GM20431 (cell line): ENCODE results near the gene SEBOX.
"Not testable (repeated sequence)": the region's sequence is repeated elsewhere in the genome, so short reads cannot be mapped to it uniquely, and the experiment has no call there.

Source experiments
- in situ Hi-C: fragments of 300-500 bp; cut with MseI, MboI; formaldehyde crosslinking; loops from one replicate; pipeline ENCODE4 v1.15.0; 2020; ENCODE audit warnings: low sequenced_read_pairs; ENCODE audit not compliant: unreplicated experiment

Gene SEBOX

DNA sequence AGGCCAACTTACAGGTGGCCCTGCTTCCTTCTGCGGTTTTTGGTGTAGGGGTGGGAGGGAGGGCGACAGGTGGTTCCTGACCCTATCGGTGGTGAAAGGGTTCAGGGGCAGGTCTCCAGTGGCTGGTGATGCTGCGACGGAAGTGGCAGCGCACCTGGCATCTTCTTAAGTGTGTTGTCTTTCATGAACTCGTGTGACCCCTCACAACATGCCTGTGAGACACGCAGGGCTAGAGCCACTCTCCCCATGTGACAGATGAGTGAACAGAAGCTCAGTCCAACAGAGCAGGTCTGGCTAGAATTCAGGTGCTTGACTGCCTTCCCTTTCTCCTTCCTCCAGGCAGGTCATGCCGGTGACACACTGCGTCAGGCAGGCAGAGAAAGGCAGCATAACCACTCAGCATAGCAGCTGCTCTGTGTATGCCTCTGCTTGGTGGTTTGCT is 21.5 kb downstream of the SEBOX start:
- in situ Hi-C loops = no loop called here

GRCh38 chr17:28342313-28342712 is 22.7 kb downstream of the SEBOX start:
- in situ Hi-C loops = no loop called here

DNA sequence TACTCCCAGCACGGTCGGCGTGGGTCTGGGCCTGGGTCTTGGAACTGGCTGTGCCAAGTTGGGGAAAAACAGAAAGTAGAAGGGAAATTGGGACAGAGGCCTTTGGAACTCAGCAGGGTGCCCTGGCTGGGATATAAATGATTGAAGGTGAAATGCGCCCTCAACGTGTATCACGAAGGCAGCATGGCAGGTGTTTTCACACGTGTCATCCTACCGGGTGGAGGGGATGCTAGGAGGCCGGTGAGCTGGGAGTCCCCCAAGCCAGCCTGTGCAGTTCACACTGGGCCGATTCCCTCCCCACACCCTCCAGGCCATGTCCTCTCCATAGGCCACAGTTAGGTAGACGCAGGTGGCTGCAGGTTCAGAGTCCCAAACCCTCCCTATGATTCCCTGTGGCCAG is 23.5 kb downstream of the SEBOX start:
- in situ Hi-C loops = no loop called here

- in situ Hi-C loops = no loop called here
These were observed 24.6 kb downstream of the SEBOX start for GRCh38 chr17:28340374-28340773.

GRCh38 chr17:28339431-28339830 is 25.6 kb downstream of the SEBOX start:
- in situ Hi-C loops = no loop called here

- in situ Hi-C loops = not testable (repeated sequence)
These were observed 26.2 kb downstream of the SEBOX start for GRCh38 chr17:28338769-28339212.

DNA sequence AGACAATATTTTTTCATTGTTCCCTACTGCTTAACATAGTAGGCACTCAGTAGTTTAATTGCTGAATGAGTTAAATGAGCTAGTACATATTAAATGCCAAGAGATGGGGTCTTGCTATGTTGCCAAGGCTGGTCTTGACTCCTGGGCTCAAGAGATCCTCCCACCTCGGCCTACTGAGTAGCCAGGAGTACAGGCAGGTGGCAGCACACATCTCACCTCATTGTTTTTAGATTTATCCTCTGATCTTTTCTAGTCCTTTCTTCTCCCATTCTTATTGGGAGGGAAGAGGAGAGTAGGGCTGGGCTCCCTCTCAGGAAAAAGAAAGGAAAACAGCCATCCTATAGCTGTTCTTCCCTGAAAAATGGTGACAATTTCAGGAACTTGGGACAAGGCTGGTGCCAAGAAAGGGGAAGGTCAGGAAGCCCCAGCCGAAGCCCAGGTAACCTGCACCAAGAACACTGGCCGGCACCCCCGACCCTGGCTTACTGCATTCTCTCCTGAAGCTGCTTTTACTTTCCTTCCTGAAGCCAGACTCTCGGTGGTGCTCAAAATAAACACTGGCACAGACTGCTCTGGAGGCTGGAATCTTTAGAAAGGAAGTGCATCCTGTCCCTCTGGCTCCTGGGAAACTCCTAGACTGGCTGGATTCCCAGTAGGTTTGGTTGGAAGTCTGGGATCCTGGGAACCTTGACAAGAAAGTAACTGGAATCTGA is 26.8 kb downstream of the SEBOX start:
- in situ Hi-C loops = no loop called here

- in situ Hi-C loops = no loop called here
These were observed 28.8 kb downstream of the SEBOX start for GRCh38 chr17:28335959-28336871.

GRCh38 chr17:28335201-28335958 is 29.6 kb downstream of the SEBOX start, which contains the start of the genes IFT20 and TNFAIP1:
Gene IFT20, minus strand, starts transcription at chr17:28335472. Its CDS starts 3,487 bp downstream, at chr17:28331985.
Gene TNFAIP1, plus strand, starts transcription at chr17:28335761. Its CDS starts 3,761 bp downstream, at chr17:28339522.
- in situ Hi-C loops = no loop called here

DNA sequence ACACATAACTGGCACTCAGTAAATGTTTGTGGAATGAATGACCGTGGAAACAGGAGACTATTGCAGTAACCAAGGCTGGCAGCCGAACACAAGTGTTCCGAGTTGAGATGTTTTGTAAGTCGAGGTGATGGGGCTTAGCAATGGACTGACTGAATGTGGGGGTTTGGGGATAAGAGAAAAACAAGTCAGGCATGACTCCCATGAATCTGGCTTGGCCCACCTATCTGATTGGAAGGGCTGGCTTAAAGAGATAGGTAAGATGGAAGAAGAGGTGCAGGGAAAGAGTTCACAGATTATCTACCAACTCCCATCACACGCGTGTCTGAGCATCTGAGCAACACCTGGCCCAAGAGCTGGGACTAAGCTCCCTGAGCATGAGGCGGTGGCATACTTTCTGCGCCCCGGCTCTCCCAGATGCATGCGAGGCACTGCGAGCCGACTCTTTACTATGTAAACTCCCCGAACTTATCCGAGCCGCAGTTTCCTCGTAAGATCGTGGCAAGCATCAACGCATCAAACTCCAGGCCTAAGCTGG is 30.3 kb downstream of the SEBOX start:
- in situ Hi-C loops = no loop called here

GRCh38 chr17:28334171-28334570 is 30.8 kb downstream of the SEBOX start:
- in situ Hi-C loops = no loop called here

- in situ Hi-C loops = no loop called here
These were observed 31.8 kb downstream of the SEBOX start for GRCh38 chr17:28333083-28333746.

DNA sequence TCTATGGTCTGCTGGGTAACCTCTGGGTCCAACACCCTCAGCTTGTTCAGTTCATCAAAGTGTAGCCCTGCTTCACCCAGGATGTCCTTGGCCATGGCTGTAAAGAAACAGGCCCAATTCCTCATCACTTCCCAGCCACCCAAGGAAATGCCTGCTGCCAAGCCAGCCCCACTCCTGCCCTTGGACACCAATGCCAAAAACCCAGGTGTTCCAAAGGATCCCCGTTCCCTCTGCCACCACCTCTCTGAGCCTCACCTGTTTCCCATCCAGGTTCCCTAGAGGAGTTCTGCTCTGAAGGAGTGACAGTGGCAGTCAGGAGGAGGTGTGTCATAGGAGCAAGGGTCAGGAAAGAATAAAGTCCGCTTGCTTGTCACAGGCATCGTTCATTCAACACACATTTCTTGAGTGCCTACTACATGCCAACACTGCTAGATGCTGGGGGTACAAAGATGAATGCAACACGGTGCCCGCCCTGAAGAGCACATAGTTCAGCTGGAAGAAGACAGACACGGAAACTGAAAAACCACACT is 33.0 kb downstream of the SEBOX start:
- in situ Hi-C loops = no loop called here

DNA sequence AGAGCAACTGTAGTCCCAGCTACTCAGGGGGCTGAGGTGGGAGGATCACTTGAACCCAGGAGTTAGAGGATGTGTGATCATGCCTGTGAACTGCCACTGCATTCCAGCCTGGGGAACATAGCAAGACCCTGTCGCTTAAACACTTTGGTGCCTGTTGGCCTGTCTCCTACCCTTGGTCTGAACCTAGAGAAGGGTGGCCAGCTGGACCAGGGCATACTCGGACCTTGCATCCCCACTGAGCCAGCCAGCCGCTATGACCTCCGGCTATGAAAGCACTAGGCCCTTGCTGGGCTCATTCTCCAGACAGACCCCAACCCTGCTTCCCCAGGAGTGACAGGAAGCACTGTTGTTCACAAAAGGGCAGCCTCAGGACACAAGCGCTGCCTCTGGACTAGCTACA is 34.3 kb downstream of the SEBOX start:
- in situ Hi-C loops = no loop called here

DNA sequence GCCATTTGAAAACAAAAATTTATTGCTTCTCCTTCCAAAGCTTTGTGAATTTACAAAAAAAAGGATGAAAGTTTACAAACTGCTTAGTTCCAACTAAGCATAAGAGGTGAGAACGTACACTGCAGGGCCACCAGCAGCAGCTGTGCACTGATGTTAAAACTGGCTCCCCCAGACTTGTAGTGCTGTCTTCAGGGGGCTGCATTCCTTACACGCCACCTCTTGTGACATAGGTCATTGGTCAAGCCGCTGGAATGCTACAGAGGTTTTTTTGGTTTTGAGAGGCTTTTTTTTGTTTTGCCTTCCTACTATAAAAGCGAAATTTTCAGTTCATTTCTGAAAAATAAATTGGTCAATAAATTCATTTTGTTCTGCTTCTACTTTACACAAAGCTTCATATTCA is 36.7 kb downstream of the SEBOX start:
- in situ Hi-C loops = no loop called here

DNA sequence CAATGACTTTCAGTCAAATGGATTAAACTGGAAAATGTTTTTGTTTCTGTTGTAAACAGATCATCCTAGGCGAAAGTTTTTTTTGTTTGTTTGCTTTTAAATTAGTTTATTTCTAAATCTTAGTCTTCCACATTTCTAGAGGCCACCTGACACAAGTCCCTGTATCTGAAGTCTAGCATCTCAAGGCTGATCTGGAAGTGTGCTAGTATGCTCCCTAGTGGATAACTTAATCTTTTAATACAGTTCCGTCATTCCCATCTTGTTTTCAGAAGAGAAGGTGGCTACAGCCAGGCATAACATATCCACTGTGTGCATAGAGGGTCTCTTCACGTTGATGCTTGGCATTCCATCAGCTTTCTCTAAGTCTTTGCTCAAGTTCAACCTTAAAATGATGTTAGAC is 37.3 kb downstream of the SEBOX start:
- in situ Hi-C loops = no loop called here

DNA sequence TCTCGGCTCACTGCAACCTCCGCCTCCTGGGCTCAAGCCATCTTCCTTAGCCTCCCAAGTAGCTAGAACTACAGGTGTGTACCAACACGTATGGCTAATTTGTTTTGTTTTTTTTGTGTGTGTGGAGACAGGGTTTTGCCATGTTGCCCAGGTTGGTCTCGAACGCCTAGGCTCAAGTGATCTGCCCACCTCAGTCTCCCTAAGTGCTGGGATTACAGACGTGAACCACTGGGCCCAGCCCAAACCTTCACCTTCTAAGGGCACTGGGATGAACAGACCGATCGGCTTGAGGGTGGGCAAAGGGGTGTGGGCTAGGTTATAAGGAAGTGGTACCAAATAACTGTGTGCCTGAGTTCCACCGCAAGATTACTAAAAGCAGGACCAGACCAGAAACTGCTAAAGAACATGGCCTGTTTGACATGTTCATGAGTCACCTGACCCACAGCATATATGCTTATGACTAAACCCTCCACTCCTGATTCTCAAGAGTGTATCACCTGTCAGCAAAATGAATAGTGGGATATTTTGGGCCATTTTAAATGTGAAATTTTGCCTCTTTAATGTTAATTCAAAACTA is 37.9 kb downstream of the SEBOX start:
- in situ Hi-C loops = no loop called here

DNA sequence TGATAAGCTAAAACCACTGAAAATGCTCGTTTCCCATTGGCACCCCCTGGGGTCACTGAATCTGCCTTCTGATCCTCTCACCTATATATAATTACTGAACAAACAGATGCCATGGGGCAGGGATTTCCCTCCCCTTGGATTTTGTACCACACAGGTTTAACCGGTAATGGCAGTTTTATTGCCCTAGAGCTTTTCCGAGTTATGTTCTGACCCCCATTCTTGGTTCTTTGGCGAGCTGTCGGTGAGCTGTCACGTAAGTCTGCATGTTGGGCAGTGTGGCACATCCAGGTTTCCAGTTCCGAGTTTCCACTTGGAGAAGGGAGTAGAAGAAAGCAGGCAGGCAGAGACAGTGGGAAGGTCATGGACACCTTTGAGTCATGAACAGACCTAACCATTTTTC is 38.9 kb downstream of the SEBOX start:
- in situ Hi-C loops = no loop called here

- in situ Hi-C loops = no loop called here
These were observed 39.8 kb downstream of the SEBOX start for GRCh38 chr17:28325211-28325610.
